ENCODE results near the gene TMEM25. TPM values are rescaled to one million over a fixed set of nuclear protein-coding genes. Genes with fewer than 3 reads are reported as not detected.

TMEM25 gene
- total and polyA plus RNA-seq, 2 donors (not counting 1 experiment from before 2014, with no cell fraction given), result 12.6 to 21.3 TPM

GRCh38 chr11:118544010-118544646 is 13.1 kb downstream of the TMEM25 start:
- H3K9ac ChIP-seq (ENCODE audit: insufficient read depth, low read length), result no peak overlapping the region
- no peak overlapping the region for H3K4me3 ChIP-seq (replicated peaks in 1 of 4; ENCODE audit: control extremely low read depth in 1 of 4, insufficient read depth in 1 of 4, low read depth in 3 of 4, low read length in 4 of 4)
- no peaks in the 10 kb centered on the region for H3K27me3 ChIP-seq (ENCODE audit: control insufficient read depth, insufficient read depth, low read length)
- no peaks in the 10 kb centered on the region for H3K4me1 ChIP-seq (ENCODE audit: control insufficient read depth, extremely low read depth, insufficient read depth, low read length)
- no peak for TF ChIP-seq EZH2 (IDR thresholded peaks at IDR 0.05; ENCODE audit: low read length, missing control alignments)
- TF ChIP-seq, protein P1, sequence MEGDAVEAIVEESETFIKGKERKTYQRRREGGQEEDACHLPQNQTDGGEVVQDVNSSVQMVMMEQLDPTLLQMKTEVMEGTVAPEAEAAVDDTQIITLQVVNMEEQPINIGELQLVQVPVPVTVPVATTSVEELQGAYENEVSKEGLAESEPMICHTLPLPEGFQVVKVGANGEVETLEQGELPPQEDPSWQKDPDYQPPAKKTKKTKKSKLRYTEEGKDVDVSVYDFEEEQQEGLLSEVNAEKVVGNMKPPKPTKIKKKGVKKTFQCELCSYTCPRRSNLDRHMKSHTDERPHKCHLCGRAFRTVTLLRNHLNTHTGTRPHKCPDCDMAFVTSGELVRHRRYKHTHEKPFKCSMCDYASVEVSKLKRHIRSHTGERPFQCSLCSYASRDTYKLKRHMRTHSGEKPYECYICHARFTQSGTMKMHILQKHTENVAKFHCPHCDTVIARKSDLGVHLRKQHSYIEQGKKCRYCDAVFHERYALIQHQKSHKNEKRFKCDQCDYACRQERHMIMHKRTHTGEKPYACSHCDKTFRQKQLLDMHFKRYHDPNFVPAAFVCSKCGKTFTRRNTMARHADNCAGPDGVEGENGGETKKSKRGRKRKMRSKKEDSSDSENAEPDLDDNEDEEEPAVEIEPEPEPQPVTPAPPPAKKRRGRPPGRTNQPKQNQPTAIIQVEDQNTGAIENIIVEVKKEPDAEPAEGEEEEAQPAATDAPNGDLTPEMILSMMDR (conservative IDR thresholded peaks at IDR 0.05 in 1 of 2, IDR thresholded peaks at IDR 0.05 in 1 of 2; ENCODE audit: low read depth in 1 of 2, low read length in 2 of 2), result no peak
- H3K4me2 ChIP-seq (ENCODE audit: extremely low read depth, insufficient read depth, low read length), result no peak overlapping the region
- no peak for DNase-seq (ENCODE audit: low read depth in 2 of 2)
- no peaks in the 10 kb centered on the region for H3K79me2 ChIP-seq (ENCODE audit: control insufficient read depth, insufficient read depth, low read length)
- no peaks in the 10 kb centered on the region for H4K20me1 ChIP-seq (ENCODE audit: control insufficient read depth, extremely low read depth, insufficient read depth, low read length)
- no peak overlapping the region for H2AFZ ChIP-seq (ENCODE audit: low read length)
- H3K9me3 ChIP-seq (ENCODE audit: control insufficient read depth, insufficient read depth, low read depth, low read length), result no peaks in the 10 kb centered on the region
- H3K27ac ChIP-seq (ENCODE audit: insufficient read depth, low read length), result no peak overlapping the region
- no peaks in the 10 kb centered on the region for H3K36me3 ChIP-seq (ENCODE audit: control insufficient read depth, insufficient read depth, low read length)

DNA sequence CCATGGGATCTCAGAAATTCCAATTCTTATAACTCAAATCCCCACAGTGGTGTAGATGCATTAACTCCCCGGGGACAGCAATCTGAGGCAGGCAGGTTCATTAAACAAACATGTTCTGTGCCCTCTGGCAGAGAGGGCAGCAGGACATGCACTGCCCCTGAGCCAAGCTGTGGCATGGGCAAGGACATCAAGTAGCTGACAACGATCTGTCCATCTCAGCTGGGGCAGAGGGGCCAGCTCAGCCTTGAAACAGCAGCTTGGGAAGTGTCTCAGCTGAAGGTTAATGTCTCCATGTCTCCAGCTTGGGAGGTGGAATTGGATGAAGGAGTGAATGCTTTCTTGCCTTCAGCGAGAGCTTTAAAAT is 13.6 kb downstream of the TMEM25 start:
- no peak for DNase-seq (ENCODE audit: low read depth in 2 of 2)
- no peaks in the 10 kb centered on the region for H4K20me1 ChIP-seq (ENCODE audit: control insufficient read depth, extremely low read depth, insufficient read depth, low read length)
- no peaks in the 10 kb centered on the region for H3K9me3 ChIP-seq (ENCODE audit: control insufficient read depth, insufficient read depth, low read depth, low read length)
- H3K4me1 ChIP-seq (ENCODE audit: control insufficient read depth, extremely low read depth, insufficient read depth, low read length), result no peaks in the 10 kb centered on the region
- no peaks in the 10 kb centered on the region for H3K79me2 ChIP-seq (ENCODE audit: control insufficient read depth, insufficient read depth, low read length)
- H2AFZ ChIP-seq (ENCODE audit: low read length), result no peak overlapping the region
- no peak overlapping the region for H3K9ac ChIP-seq (ENCODE audit: insufficient read depth, low read length)
- H3K27ac ChIP-seq (ENCODE audit: insufficient read depth, low read length), result no peak overlapping the region
- TF ChIP-seq, protein P1 (conservative IDR thresholded peaks at IDR 0.05 in 1 of 2, IDR thresholded peaks at IDR 0.05 in 1 of 2; ENCODE audit: low read depth in 1 of 2, low read length in 2 of 2), result no peak
- no peak for TF ChIP-seq EZH2 (IDR thresholded peaks at IDR 0.05; ENCODE audit: low read length, missing control alignments)
- no peak overlapping the region for H3K4me2 ChIP-seq (ENCODE audit: extremely low read depth, insufficient read depth, low read length)
- no peaks in the 10 kb centered on the region for H3K27me3 ChIP-seq (ENCODE audit: control insufficient read depth, insufficient read depth, low read length)
- no peaks in the 10 kb centered on the region for H3K36me3 ChIP-seq (ENCODE audit: control insufficient read depth, insufficient read depth, low read length)
- H3K4me3 ChIP-seq (replicated peaks in 1 of 4; ENCODE audit: control extremely low read depth in 1 of 4, insufficient read depth in 1 of 4, low read depth in 3 of 4, low read length in 4 of 4), result no peak overlapping the region

DNA sequence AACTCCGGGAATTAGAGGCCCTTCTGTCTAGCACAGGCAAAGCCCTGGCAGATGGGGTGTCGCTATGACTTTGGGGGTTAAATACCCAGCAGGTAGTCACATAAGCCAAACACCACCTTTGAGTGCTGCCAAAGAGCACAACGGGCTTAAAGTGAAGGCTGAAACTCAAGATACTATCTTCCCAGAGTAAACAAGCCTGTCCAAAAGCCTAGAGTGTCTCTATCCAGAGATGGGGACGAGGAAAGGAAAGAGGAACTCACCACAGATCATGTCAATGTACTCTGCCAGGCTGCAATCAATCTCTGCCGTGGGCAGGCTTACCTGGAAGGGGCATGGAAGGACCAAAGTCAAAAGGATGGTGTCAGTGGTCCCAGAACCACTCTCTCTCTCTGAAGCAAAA is 14.5 kb downstream of the TMEM25 start:
- Histone ChIP-seq H2AFZ (ENCODE audit: low read length) (no peak overlapping the region), H4K20me1 (ENCODE audit: control insufficient read depth, extremely low read depth, insufficient read depth, low read length) (no peaks in the 10 kb centered on the region), H3K4me1 (ENCODE audit: control insufficient read depth, extremely low read depth, insufficient read depth, low read length) (no peaks in the 10 kb centered on the region), H3K4me3 (replicated peaks in 1 of 4; ENCODE audit: control extremely low read depth in 1 of 4, insufficient read depth in 1 of 4, low read depth in 3 of 4, low read length in 4 of 4) (no peak overlapping the region), H3K4me2 (ENCODE audit: extremely low read depth, insufficient read depth, low read length) (no peak overlapping the region), H3K27ac (ENCODE audit: insufficient read depth, low read length) (no peak overlapping the region), H3K79me2 (ENCODE audit: control insufficient read depth, insufficient read depth, low read length) (no peaks in the 10 kb centered on the region), H3K9me3 (ENCODE audit: control insufficient read depth, insufficient read depth, low read depth, low read length) (no peaks in the 10 kb centered on the region), H3K36me3 (ENCODE audit: control insufficient read depth, insufficient read depth, low read length) (no peaks in the 10 kb centered on the region), H3K9ac (ENCODE audit: insufficient read depth, low read length) (no peak overlapping the region), H3K27me3 (ENCODE audit: control insufficient read depth, insufficient read depth, low read length) (no peaks in the 10 kb centered on the region)
- DNase-seq (ENCODE audit: low read depth in 2 of 2), result no peak
- no peak for TF ChIP-seq EZH2 (IDR thresholded peaks at IDR 0.05; ENCODE audit: low read length, missing control alignments)
- TF ChIP-seq, protein P1 (conservative IDR thresholded peaks at IDR 0.05 in 1 of 2, IDR thresholded peaks at IDR 0.05 in 1 of 2; ENCODE audit: low read depth in 1 of 2, low read length in 2 of 2), result no peak
